MM.1S (cell line): ENCODE data around the gene CAMKK2.

ENCODE experiments used
- DNase-seq: peaks from one replicate; pipeline ENCODE4 v3.0.0-alpha.2; 2015
- H2AFZ ChIP-seq: fragments of 300-600 bp; sonication (generic); 2 replicates; pipeline ENCODE4 v1.6.0; 2016; ENCODE audit warnings: antibody characterized with exemption, low read length
- H3F3A ChIP-seq: fragments of 300-600 bp; sonication (generic); 2 replicates; pipeline ENCODE4 v1.6.1; 2016; ENCODE audit warnings: mild to moderate bottlenecking, antibody characterized with exemption, low read length, moderate library complexity, mixed read lengths; ENCODE audit not compliant: insufficient read depth
- H3K27ac ChIP-seq: fragments of 300-600 bp; sonication (generic); 2 replicates; pipeline ENCODE4 v1.5.1; 2016; ENCODE audit warnings: mild to moderate bottlenecking, low read length
- H3K27me3 ChIP-seq: fragments of 300-600 bp; sonication (generic); replicated peaks from 2 replicates; pipeline ENCODE4 v1.6.0; 2016; ENCODE audit warnings: low read length; ENCODE audit not compliant: insufficient read depth
- H3K36me3 ChIP-seq: fragments of 300-600 bp; sonication (generic); replicated peaks from 2 replicates; pipeline ENCODE4 v1.6.1; 2016; ENCODE audit warnings: mild to moderate bottlenecking, low read length, mixed read lengths; ENCODE audit not compliant: insufficient read depth
- H3K4me1 ChIP-seq: fragments of 300-600 bp; sonication (generic); 2 replicates; pipeline ENCODE4 v1.6.1; 2016; ENCODE audit warnings: low read length, mixed read lengths
- H3K4me2 ChIP-seq: fragments of 300-600 bp; sonication (generic); 2 replicates; pipeline ENCODE4 v1.6.0; 2016; ENCODE audit warnings: low read depth, low read length
- H3K4me3 ChIP-seq: fragments of 300-600 bp; sonication (generic); 2 replicates; pipeline ENCODE4 v1.5.1; 2016; ENCODE audit warnings: low read length, mixed read lengths
- H3K79me2 ChIP-seq: fragments of 300-600 bp; sonication (generic); 2 replicates; pipeline ENCODE4 v1.6.1; 2016; ENCODE audit warnings: mixed run types, low read length, mixed read lengths
- H3K9ac ChIP-seq: fragments of 300-600 bp; sonication (generic); 2 replicates; pipeline ENCODE4 v1.6.1; 2016; ENCODE audit warnings: low read length, mixed read lengths
- H3K9me2 ChIP-seq: fragments of 300-600 bp; sonication (generic); replicated peaks from 2 replicates; pipeline ENCODE4 v1.6.1; 2016; ENCODE audit warnings: mild to moderate bottlenecking, low read length, mixed read lengths; ENCODE audit not compliant: insufficient read depth
- H3K9me3 ChIP-seq: fragments of 300-600 bp; sonication (generic); replicated peaks from 2 replicates; pipeline ENCODE4 v1.6.1; 2016; ENCODE audit warnings: mild to moderate bottlenecking, low read length, mixed read lengths; ENCODE audit not compliant: insufficient read depth
- H4K20me1 ChIP-seq: fragments of 300-600 bp; sonication (generic); 2 replicates; pipeline ENCODE4 v1.6.1; 2016; ENCODE audit warnings: mild to moderate bottlenecking, low read length, moderate library complexity, mixed read lengths; ENCODE audit not compliant: insufficient read depth
- CTCF ChIP-seq: fragments of 300-600 bp; sonication (generic); IDR thresholded peaks from 2 replicates; pipeline ENCODE4 v1.5.1; 2016; ENCODE audit warnings: antibody characterized with exemption, low read length, mixed read lengths
- EZH2 ChIP-seq: fragments of 300-600 bp; sonication (generic); optimal IDR thresholded peaks from 2 replicates; pipeline ENCODE3; 2017; ENCODE audit warnings: low read depth, mild to moderate bottlenecking, antibody characterized with exemption, low read length, mixed read lengths
- EZH2phosphoT487 ChIP-seq: fragments of 300-600 bp; sonication (generic); IDR thresholded peaks from 2 replicates; pipeline ENCODE4 v1.6.1; 2018; ENCODE audit warnings: antibody characterized with exemption, low read length

The CAMKK2 gene

GRCh38 chr12:121189619-121190155 lies 106.8 kb downstream of the CAMKK2 start:
- Histone ChIP-seq H3K27me3 (no peaks in the 10 kb centered on the region), H3K9me2 (no peaks in the 10 kb centered on the region), H3K27ac (no peak overlapping the region), H3K4me3 (no peak overlapping the region), H2AFZ (no peak overlapping the region), H4K20me1 (no peaks in the 10 kb centered on the region), H3K4me1 (no peaks in the 10 kb centered on the region), H3K9ac (no peak overlapping the region), H3K4me2 (no peak overlapping the region), H3K79me2 (no peaks in the 10 kb centered on the region), H3F3A (no peaks in the 10 kb centered on the region), H3K9me3 (no peaks in the 10 kb centered on the region), H3K36me3 (no peaks in the 10 kb centered on the region)
- TF ChIP-seq EZH2phosphoT487 (no peak), EZH2 (no peak), CTCF (no peak)
- DNase-seq = no peak

- Histone ChIP-seq H3K27me3 (no peaks in the 10 kb centered on the region), H3K9me2 (no peaks in the 10 kb centered on the region), H3K4me2 (no peak overlapping the region), H3K4me1 (no peaks in the 10 kb centered on the region), H3K4me3 (no peak overlapping the region), H3F3A (no peaks in the 10 kb centered on the region), H3K9ac (no peak overlapping the region), H3K79me2 (no peaks in the 10 kb centered on the region), H2AFZ (no peak overlapping the region), H3K27ac (no peak overlapping the region), H3K9me3 (no peaks in the 10 kb centered on the region), H3K36me3 (no peaks in the 10 kb centered on the region), H4K20me1 (no peaks in the 10 kb centered on the region)
- TF ChIP-seq EZH2 = no peak
- no peak for TF ChIP-seq EZH2phosphoT487
- no peak for TF ChIP-seq CTCF
- DNase-seq = no peak
These were observed 107.4 kb downstream of the CAMKK2 start for GRCh38 chr12:121189131-121189530.

- H3K27me3 ChIP-seq = no peaks in the 10 kb centered on the region
- H4K20me1 ChIP-seq = no peaks in the 10 kb centered on the region
- H3K79me2 ChIP-seq = no peaks in the 10 kb centered on the region
- H3K4me3 ChIP-seq = no peak overlapping the region
- no peak overlapping the region for H3K27ac ChIP-seq
- H3K9me3 ChIP-seq = no peaks in the 10 kb centered on the region
- TF ChIP-seq EZH2phosphoT487 (no peak), CTCF (no peak), EZH2 (no peak)
- no peak overlapping the region for H3K9ac ChIP-seq
- no peak overlapping the region for H3K4me2 ChIP-seq
- H3F3A ChIP-seq = no peaks in the 10 kb centered on the region
- no peaks in the 10 kb centered on the region for H3K4me1 ChIP-seq
- no peaks in the 10 kb centered on the region for H3K9me2 ChIP-seq
- no peak overlapping the region for H2AFZ ChIP-seq
- no peaks in the 10 kb centered on the region for H3K36me3 ChIP-seq
- DNase-seq = no peak
These were observed 108.3 kb downstream of the CAMKK2 start for GRCh38 chr12:121188227-121188626.
